ENCODE data around the gene LINGO3. TPM values are rescaled to one million over a fixed set of nuclear protein-coding genes. Genes with fewer than 3 reads are reported as not detected.

Gene LINGO3
- total RNA-seq, 2 donors from 2014 or later, result 0.58 TPM; not detected in 1

DNA sequence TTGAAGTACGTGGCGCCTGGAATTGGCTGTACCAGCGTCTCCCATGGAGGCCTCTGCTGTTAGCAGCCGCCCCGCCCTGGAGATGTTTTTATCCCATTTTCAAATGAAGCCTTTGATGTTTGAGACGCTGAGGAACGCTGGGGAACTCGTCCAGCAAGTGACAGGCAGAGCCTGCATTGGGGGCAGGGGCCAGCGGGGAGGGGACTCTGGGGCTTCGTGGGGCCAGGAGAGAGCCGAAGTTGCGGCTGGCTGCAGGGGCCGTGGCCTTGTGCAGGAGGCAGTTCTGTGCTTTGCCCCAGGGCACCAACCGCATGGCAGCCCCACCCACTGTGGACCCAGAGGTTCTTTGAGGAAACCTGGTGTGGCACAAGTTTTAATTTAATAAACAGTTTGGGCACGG lies 34.0 kb upstream of the LINGO3 start:
- H3K36me3 ChIP-seq, result no peaks in the 10 kb centered on the region

DNA sequence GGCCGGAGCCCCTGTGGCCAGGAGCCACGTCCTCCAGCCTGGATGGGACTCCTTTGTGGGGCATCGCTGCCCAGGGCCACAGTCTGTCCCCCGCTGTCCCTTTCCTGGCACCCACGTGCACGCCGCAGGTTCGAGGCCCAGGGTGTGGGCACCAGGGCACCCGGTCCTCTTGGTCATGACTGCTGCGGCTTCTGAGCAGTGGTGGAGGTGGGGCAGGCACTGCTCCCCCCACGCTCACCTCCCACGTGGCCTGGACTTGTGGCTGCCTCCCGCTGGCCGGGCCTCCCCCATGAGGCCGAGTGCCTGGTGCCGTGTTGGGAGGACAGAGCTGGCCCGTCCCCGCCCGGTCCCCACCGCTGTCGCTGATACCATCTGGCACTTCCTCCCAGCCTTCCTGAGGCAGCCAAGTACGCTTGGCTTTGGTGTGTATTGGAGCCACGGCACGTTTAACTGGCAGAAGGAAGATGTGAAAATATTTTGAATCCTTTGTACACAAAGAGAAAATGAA lies 33.3 kb upstream of the LINGO3 start:
- TF ChIP-seq, protein P1, sequence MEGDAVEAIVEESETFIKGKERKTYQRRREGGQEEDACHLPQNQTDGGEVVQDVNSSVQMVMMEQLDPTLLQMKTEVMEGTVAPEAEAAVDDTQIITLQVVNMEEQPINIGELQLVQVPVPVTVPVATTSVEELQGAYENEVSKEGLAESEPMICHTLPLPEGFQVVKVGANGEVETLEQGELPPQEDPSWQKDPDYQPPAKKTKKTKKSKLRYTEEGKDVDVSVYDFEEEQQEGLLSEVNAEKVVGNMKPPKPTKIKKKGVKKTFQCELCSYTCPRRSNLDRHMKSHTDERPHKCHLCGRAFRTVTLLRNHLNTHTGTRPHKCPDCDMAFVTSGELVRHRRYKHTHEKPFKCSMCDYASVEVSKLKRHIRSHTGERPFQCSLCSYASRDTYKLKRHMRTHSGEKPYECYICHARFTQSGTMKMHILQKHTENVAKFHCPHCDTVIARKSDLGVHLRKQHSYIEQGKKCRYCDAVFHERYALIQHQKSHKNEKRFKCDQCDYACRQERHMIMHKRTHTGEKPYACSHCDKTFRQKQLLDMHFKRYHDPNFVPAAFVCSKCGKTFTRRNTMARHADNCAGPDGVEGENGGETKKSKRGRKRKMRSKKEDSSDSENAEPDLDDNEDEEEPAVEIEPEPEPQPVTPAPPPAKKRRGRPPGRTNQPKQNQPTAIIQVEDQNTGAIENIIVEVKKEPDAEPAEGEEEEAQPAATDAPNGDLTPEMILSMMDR (IDR thresholded peaks at IDR 0.05), result no peak
- no peak overlapping the region for H3K27ac ChIP-seq
- H3K4me3 ChIP-seq, result no peak overlapping the region
- H3K9me3 ChIP-seq, result no peaks in the 10 kb centered on the region
- DNase-seq, result no peak
- intact Hi-C loops (cut with DNase I), result no loop called here
- no peaks in the 10 kb centered on the region for H3K4me1 ChIP-seq
- H3K27me3 ChIP-seq, result no peaks in the 10 kb centered on the region
- H3K36me3 ChIP-seq, result no peaks in the 10 kb centered on the region
- H3K9ac ChIP-seq (ENCODE audit: low read depth in 2 of 2, low read length in 2 of 2), result no peak overlapping the region

More for the DNA sequence above, 34.0 kb upstream of the LINGO3 start:
- Histone ChIP-seq H3K27me3 (no peaks in the 10 kb centered on the region), H3K4me1 (no peaks in the 10 kb centered on the region), H3K9me3 (no peaks in the 10 kb centered on the region), H3K4me3 (no peak overlapping the region), H3K9ac (ENCODE audit: low read depth in 2 of 2, low read length in 2 of 2) (no peak overlapping the region), H3K27ac (no peak overlapping the region)
- intact Hi-C loops (cut with DNase I), result no loop called here
- TF ChIP-seq, protein P1 (IDR thresholded peaks at IDR 0.05), result no peak
- DNase-seq, result no peak

DNA sequence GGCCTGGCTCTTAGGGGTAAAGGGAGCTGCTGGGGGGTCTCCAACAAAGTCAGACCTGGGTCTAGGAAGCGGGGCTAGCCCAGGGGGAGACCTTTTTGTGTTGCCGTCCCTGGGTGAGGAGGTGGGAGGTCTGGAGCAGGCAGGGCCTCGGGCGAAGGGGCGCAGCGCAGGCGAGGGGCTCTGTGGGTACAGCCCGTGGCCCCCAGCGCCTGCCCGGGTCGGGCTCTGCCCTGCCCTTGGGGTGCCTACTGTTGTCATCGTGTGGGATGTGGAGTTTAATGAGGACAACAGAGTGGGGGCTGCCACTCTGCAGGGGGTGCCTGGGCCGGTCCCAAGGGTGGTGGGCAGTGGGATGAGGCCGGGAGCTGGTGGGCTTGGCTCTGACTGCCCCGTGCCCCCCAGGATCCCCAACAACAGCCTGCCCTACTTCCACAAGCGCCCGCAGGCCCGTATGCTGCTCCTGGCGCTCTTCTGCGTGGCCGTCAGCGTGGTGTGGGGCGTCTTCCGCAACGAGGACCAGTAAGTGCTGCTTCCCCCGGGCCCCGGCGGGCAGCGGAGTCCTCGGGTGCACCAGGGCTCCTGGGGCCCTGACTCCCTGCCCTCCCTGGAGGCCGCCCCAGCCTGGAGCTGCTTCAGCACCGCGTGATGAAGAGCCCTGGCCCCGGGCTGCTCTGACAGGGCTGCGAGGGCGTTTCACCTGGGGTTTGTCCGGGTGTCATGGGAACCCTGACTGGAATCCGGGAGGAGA lies 32.7 kb upstream of the LINGO3 start:
- no peaks in the 10 kb centered on the region for H3K9me3 ChIP-seq
- intact Hi-C loops (cut with DNase I), result no loop called here

DNA sequence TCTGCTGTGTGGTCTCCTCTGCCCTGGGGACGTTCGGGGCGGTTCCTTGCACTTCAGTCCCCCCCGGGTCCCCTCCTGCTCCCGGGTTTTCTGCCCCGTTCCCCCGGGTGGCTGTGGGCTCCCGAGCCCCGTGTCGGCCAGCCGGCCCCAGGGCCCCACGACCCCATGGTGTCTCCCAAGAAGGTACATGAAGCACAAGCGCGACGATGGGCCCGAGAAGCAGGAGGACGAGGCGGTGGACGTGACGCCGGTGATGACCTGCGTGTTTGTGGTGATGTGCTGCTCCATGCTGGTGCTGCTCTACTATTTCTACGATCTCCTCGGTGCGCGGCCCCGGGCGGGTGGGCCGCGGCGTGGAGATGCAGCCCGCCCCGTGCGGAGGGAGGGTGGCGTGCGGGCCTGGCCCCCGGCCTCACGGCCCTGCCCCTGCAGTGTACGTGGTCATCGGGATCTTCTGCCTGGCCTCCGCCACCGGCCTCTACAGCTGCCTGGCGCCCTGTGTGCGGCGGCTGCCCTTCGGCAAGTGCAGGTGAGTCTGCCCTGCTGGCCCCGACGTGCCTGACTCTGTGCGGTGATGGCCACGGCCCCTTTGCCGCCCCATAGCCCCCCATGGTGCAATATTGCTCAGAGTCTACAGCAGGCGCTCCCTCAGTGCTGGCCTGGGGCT lies 31.8 kb upstream of the LINGO3 start:
- H3K27ac ChIP-seq, result no peak overlapping the region
- no peak for DNase-seq
- no peaks in the 10 kb centered on the region for H3K36me3 ChIP-seq
- intact Hi-C loops (cut with DNase I), result no loop called here
- no peaks in the 10 kb centered on the region for H3K9me3 ChIP-seq
- no peak overlapping the region for H3K4me3 ChIP-seq
- no peaks in the 10 kb centered on the region for H3K27me3 ChIP-seq
- TF ChIP-seq, protein P1 (IDR thresholded peaks at IDR 0.05), result no peak
- H3K4me1 ChIP-seq, result no peaks in the 10 kb centered on the region
- H3K9ac ChIP-seq (ENCODE audit: low read depth in 2 of 2, low read length in 2 of 2), result no peak overlapping the region

More for the DNA sequence above, 32.7 kb upstream of the LINGO3 start:
- TF ChIP-seq, protein P1 (IDR thresholded peaks at IDR 0.05), result no peak
- H3K9ac ChIP-seq (ENCODE audit: low read depth in 2 of 2, low read length in 2 of 2), result no peak overlapping the region
- H3K27ac ChIP-seq, result no peak overlapping the region
- no peaks in the 10 kb centered on the region for H3K27me3 ChIP-seq
- no peaks in the 10 kb centered on the region for H3K36me3 ChIP-seq
- no peak overlapping the region for H3K4me3 ChIP-seq
- no peak for DNase-seq
- H3K4me1 ChIP-seq, result no peaks in the 10 kb centered on the region

DNA sequence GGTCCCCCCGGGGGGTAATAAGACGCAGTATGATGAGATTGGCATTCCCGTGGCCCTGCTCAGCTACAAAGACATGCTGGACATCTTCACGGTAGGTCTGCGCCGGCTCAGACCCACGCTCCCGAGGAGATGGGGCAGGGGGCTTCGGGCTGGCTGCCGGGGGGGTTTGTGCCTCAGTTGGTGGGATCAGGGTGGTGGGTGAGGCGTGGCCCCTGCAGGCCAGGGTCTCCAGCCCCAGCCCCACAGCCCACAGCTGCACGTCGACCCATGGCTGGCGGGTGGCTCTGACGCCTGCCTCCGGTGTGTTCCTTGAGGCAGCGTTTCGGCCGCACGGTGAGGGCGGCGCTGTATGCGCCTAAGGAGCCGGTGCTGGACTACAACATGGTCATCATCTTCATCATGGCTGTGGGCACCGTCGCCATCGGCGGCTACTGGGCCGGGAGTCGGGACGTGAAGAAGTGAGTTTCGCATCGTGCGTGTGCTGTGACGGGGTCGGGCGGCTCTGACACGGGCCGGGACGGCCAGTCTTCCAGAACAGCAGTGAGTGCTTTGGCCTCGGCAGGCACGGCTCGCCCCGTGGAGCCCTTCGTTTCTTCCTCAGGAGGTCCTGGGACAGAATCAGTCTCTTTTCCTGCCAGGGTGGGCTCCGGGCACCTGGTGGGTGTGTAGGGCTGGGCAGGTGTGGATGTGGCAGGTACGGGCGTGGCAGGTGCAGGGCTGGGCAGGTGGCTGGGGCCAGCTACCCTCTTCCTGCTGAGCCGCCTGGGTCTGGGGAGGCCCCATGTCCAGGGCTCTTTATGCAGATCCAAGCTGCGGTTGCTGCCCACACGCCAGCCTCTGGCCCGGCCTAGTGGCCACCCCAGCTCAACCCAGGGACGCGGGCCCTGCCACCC lies 31.0 kb upstream of the LINGO3 start:
- H3K36me3 ChIP-seq, result no peaks in the 10 kb centered on the region
- no peaks in the 10 kb centered on the region for H3K27me3 ChIP-seq
- intact Hi-C loops (cut with DNase I), result no loop called here
- no peak overlapping the region for H3K27ac ChIP-seq
- DNase-seq, result no peak
- H3K4me3 ChIP-seq, result no peak overlapping the region
- TF ChIP-seq, protein P1 (IDR thresholded peaks at IDR 0.05), result no peak
- peaks cover under 1% of the 10 kb centered on the region for H3K4me1 ChIP-seq
- no peak overlapping the region for H3K9ac ChIP-seq (ENCODE audit: low read depth in 2 of 2, low read length in 2 of 2)
- no peaks in the 10 kb centered on the region for H3K9me3 ChIP-seq

All from colonic mucosa (tissue), 4 donors.